ENCODE data around the gene CECR2. TPM values are rescaled to one million over a fixed set of nuclear protein-coding genes. Genes with fewer than 3 reads are reported as not detected.

CECR2 gene
- total RNA-seq, 1 experiment from 2014 or later = not detected

DNA sequence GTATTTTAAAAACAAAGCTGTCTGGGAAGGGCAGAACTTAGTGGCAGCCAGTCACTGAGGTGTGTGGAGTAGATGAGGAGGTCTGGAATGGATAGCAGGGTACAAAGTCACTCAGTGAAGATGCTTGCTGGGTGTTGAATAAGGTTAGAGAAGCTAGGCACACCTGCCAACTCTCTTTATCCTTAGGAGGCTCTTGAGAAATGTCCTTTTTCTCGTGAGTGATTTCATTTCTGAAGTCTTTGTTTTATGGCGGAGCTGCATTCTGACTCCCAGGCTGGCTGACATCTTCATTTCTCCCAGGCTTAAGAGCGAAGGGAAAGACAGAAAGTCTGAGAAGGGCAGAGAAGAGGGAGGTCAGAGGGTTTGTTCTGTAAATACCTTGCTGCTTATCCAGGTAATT is 31.0 kb downstream of the CECR2 start:
- POLR2A ChIA-PET (ENCODE audit: unreplicated experiment) = no interaction called here

DNA sequence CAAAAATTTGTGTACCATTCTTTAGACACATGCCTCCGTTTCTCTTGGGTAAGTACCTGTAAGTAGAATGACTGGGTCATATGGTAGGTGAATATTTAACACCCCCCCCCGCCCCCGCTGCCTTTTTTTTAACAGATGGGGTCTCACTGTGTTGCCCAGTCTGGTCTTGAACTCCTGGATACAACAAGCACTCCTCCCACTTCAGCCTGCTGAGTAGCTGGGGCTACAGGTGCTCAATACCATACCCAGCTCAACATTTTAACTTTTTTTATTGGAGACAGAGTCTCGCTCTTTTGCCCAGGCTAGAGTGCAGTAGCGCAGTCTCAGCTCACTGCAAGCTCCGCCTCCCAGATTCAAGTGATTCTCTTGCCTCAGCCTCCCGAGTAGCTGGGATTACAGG is 32.5 kb downstream of the CECR2 start:
- no peak for DNase-seq
- no peaks in the 10 kb centered on the region for H3K9me3 ChIP-seq (ENCODE audit: low read length)
- no peaks in the 10 kb centered on the region for H3K27me3 ChIP-seq (ENCODE audit: low read length)
- no peaks in the 10 kb centered on the region for H3K9me2 ChIP-seq (replicated peaks; ENCODE audit: low read length)
- no peaks in the 10 kb centered on the region for H3F3A ChIP-seq (ENCODE audit: low read length, unreplicated experiment)
- ATAC-seq = no peak
- H3K4me2 ChIP-seq (ENCODE audit: low read length) = no peak overlapping the region
- H3K9ac ChIP-seq (ENCODE audit: low read length) = no peak overlapping the region
- H4K20me1 ChIP-seq (ENCODE audit: low read length) = no peaks in the 10 kb centered on the region
- H3K79me2 ChIP-seq (ENCODE audit: low read length) = no peaks in the 10 kb centered on the region
- H3K4me1 ChIP-seq (ENCODE audit: insufficient read depth, low read length) = no peaks in the 10 kb centered on the region
- no TSS peak for BruUV-seq (replicated peaks)
- intact Hi-C loops (cut with micrococcal nuclease) = no loop called here
- no peak overlapping the region for H3K27ac ChIP-seq (ENCODE audit: low read length)
- no peak overlapping the region for H3K4me3 ChIP-seq (ENCODE audit: low read length)
- TF ChIP-seq, protein P1, sequence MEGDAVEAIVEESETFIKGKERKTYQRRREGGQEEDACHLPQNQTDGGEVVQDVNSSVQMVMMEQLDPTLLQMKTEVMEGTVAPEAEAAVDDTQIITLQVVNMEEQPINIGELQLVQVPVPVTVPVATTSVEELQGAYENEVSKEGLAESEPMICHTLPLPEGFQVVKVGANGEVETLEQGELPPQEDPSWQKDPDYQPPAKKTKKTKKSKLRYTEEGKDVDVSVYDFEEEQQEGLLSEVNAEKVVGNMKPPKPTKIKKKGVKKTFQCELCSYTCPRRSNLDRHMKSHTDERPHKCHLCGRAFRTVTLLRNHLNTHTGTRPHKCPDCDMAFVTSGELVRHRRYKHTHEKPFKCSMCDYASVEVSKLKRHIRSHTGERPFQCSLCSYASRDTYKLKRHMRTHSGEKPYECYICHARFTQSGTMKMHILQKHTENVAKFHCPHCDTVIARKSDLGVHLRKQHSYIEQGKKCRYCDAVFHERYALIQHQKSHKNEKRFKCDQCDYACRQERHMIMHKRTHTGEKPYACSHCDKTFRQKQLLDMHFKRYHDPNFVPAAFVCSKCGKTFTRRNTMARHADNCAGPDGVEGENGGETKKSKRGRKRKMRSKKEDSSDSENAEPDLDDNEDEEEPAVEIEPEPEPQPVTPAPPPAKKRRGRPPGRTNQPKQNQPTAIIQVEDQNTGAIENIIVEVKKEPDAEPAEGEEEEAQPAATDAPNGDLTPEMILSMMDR (conservative IDR thresholded peaks at IDR 0.05; ENCODE audit: low read depth, low read length) = no peak
- TF ChIP-seq EZH2 (IDR thresholded peaks at IDR 0.05; ENCODE audit: low read length, unreplicated experiment) = no peak
- no peak for TF ChIP-seq EZH2phosphoT487 (IDR thresholded peaks at IDR 0.05; ENCODE audit: borderline replicate concordance, low read length)
- ChIA-PET POLR2A (ENCODE audit: unreplicated experiment) (interaction anchor here (0.6 kb wide), 1 partner anchor 53 kb away, joined by 3 read pairs; no protein-coding TSS in a partner anchor), CTCF (no interaction called here)
- no peaks in the 10 kb centered on the region for H3K36me3 ChIP-seq (ENCODE audit: low read depth, low read length)
- no peak overlapping the region for H2AFZ ChIP-seq (ENCODE audit: low read length)

More for the DNA sequence above, 31.0 kb downstream of the CECR2 start:
- BruUV-seq (replicated peaks) = no TSS peak
- no peak overlapping the region for H3K4me2 ChIP-seq (ENCODE audit: low read length)
- H2AFZ ChIP-seq (ENCODE audit: low read length) = no peak overlapping the region
- no peaks in the 10 kb centered on the region for H3K36me3 ChIP-seq (ENCODE audit: low read depth, low read length)
- no peaks in the 10 kb centered on the region for H3K9me3 ChIP-seq (ENCODE audit: low read length)
- intact Hi-C loops (cut with micrococcal nuclease) = no loop called here
- no peaks in the 10 kb centered on the region for H3K4me1 ChIP-seq (ENCODE audit: insufficient read depth, low read length)
- ATAC-seq = no peak
- TF ChIP-seq, protein P1 (conservative IDR thresholded peaks at IDR 0.05; ENCODE audit: low read depth, low read length) = no peak
- TF ChIP-seq EZH2 (IDR thresholded peaks at IDR 0.05; ENCODE audit: low read length, unreplicated experiment) (no peak), EZH2phosphoT487 (IDR thresholded peaks at IDR 0.05; ENCODE audit: borderline replicate concordance, low read length) (no peak)
- DNase-seq = no peak
- no peaks in the 10 kb centered on the region for H4K20me1 ChIP-seq (ENCODE audit: low read length)
- H3F3A ChIP-seq (ENCODE audit: low read length, unreplicated experiment) = no peaks in the 10 kb centered on the region
- H3K79me2 ChIP-seq (ENCODE audit: low read length) = no peaks in the 10 kb centered on the region
- H3K9ac ChIP-seq (ENCODE audit: low read length) = no peak overlapping the region
- no peak overlapping the region for H3K4me3 ChIP-seq (ENCODE audit: low read length)
- CTCF ChIA-PET = no interaction called here
- no peak overlapping the region for H3K27ac ChIP-seq (ENCODE audit: low read length)
- H3K9me2 ChIP-seq (replicated peaks; ENCODE audit: low read length) = no peaks in the 10 kb centered on the region
- H3K27me3 ChIP-seq (ENCODE audit: low read length) = no peaks in the 10 kb centered on the region

DNA sequence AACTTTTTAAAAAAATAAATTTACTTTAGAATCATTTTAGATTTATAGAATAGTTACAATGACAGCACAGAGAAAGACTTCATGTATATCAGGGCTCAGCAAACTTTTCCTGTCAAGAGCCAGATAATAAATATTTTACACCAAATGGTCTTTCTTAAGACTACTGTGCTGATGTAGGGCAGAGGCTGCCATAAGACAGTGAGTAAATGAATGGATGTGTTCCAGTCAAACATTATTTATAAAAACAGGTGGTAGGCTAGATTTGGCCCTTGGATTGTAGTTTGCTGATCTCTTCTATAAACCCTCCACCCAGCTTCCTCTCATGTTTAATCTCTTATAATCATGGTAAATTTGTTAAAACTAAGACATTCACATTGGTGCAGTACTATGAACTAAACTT is 33.0 kb downstream of the CECR2 start:
- ATAC-seq = no peak
- no peak for DNase-seq
- H2AFZ ChIP-seq (ENCODE audit: low read length) = no peak overlapping the region
- no peaks in the 10 kb centered on the region for H3F3A ChIP-seq (ENCODE audit: low read length, unreplicated experiment)
- BruUV-seq (replicated peaks) = no TSS peak
- H3K9ac ChIP-seq (ENCODE audit: low read length) = no peak overlapping the region
- ChIA-PET CTCF (no interaction called here), POLR2A (ENCODE audit: unreplicated experiment) (no interaction called here)
- H3K27me3 ChIP-seq (ENCODE audit: low read length) = no peaks in the 10 kb centered on the region
- H3K36me3 ChIP-seq (ENCODE audit: low read depth, low read length) = no peaks in the 10 kb centered on the region
- H3K9me2 ChIP-seq (replicated peaks; ENCODE audit: low read length) = no peaks in the 10 kb centered on the region
- TF ChIP-seq, protein P1 (conservative IDR thresholded peaks at IDR 0.05; ENCODE audit: low read depth, low read length) = no peak
- no peak for TF ChIP-seq EZH2 (IDR thresholded peaks at IDR 0.05; ENCODE audit: low read length, unreplicated experiment)
- TF ChIP-seq EZH2phosphoT487 (IDR thresholded peaks at IDR 0.05; ENCODE audit: borderline replicate concordance, low read length) = no peak
- intact Hi-C loops (cut with micrococcal nuclease) = no loop called here
- H3K4me2 ChIP-seq (ENCODE audit: low read length) = no peak overlapping the region
- H3K4me3 ChIP-seq (ENCODE audit: low read length) = no peak overlapping the region
- H3K9me3 ChIP-seq (ENCODE audit: low read length) = no peaks in the 10 kb centered on the region
- no peak overlapping the region for H3K27ac ChIP-seq (ENCODE audit: low read length)
- no peaks in the 10 kb centered on the region for H4K20me1 ChIP-seq (ENCODE audit: low read length)
- no peaks in the 10 kb centered on the region for H3K4me1 ChIP-seq (ENCODE audit: insufficient read depth, low read length)
- no peaks in the 10 kb centered on the region for H3K79me2 ChIP-seq (ENCODE audit: low read length)
